H9 (cell line): ENCODE measurements around the gene PPP1R12B. TPM values are rescaled to one million over a fixed set of nuclear protein-coding genes. Genes with fewer than 3 reads are reported as not detected.
A peak's percentile ranks its signal among the peaks of the same experiment; 100 is the strongest.
"Not testable (repeated sequence)": the region's sequence is repeated elsewhere in the genome, so short reads cannot be mapped to it uniquely, and the experiment has no call there.

Source experiments
- DNase-seq: peaks from one replicate; pipeline ENCODE4 v3.0.0-alpha.2; 2017
- H2AFZ ChIP-seq: one replicate; pipeline ENCODE4 v1.6.1; 2013; ENCODE audit warnings: mild to moderate bottlenecking, low read length, control low read depth, moderate library complexity
- H2AK5ac ChIP-seq: 2 replicates; pipeline ENCODE4 v1.6.1; 2013; ENCODE audit warnings: low read length, control low read depth, mixed read lengths; ENCODE audit not compliant: insufficient read length
- H2BK120ac ChIP-seq: one replicate; pipeline ENCODE4 v1.6.1; 2013; ENCODE audit warnings: low read depth, mild to moderate bottlenecking, low read length, control low read depth, inconsistent platforms; ENCODE audit not compliant: poor library complexity, severe bottlenecking
- H2BK12ac ChIP-seq: 2 replicates; pipeline ENCODE4 v1.6.1; 2013; ENCODE audit warnings: low read length, control low read depth, mixed read lengths, low read depth; ENCODE audit not compliant: insufficient read length
- H2BK15ac ChIP-seq: 2 replicates; pipeline ENCODE4 v1.6.1; 2013; ENCODE audit warnings: low read depth, low read length, control low read depth
- H2BK20ac ChIP-seq: one replicate; pipeline ENCODE4 v1.6.1; 2013; ENCODE audit warnings: low read depth, mild to moderate bottlenecking, low read length, control low read depth, inconsistent platforms; ENCODE audit not compliant: poor library complexity, severe bottlenecking
- H2BK5ac ChIP-seq: 2 replicates; pipeline ENCODE4 v1.6.1; 2013; ENCODE audit warnings: low read length, control low read depth, mixed read lengths; ENCODE audit not compliant: insufficient read length
- H3K14ac ChIP-seq: 2 replicates; pipeline ENCODE4 v1.6.1; 2013; ENCODE audit warnings: low read length, control low read depth; ENCODE audit not compliant: insufficient read depth
- H3K18ac ChIP-seq: 2 replicates; pipeline ENCODE4 v1.6.1; 2013; ENCODE audit warnings: low read depth, mild to moderate bottlenecking, mixed read lengths, low read length, control low read depth; ENCODE audit not compliant: insufficient read length
- H3K23ac ChIP-seq: 2 replicates; pipeline ENCODE4 v1.6.1; 2013; ENCODE audit warnings: low read length, control low read depth, mixed read lengths, low read depth; ENCODE audit not compliant: insufficient read length
- H3K23me2 ChIP-seq: 2 replicates; pipeline ENCODE4 v1.6.1; 2013; ENCODE audit warnings: low read depth, mild to moderate bottlenecking, mixed read lengths, low read length, control low read depth; ENCODE audit not compliant: insufficient read length, poor library complexity, severe bottlenecking
- H3K27ac ChIP-seq: 2 replicates; pipeline ENCODE4 v1.5.1; 2013; ENCODE audit warnings: low read length, control low read depth, mixed read lengths, low read depth; ENCODE audit not compliant: insufficient read length
- H3K27me3 ChIP-seq: 2 replicates; pipeline ENCODE4 v1.6.1; 2013; ENCODE audit warnings: low read length, control low read depth, inconsistent platforms; ENCODE audit not compliant: insufficient read depth
- H3K4ac ChIP-seq: 2 replicates; pipeline ENCODE4 v1.6.1; 2013; ENCODE audit warnings: low read depth, mild to moderate bottlenecking, control low read depth, inconsistent platforms, low read length, moderate library complexity
- H3K4me1 ChIP-seq: 2 replicates; pipeline ENCODE4 v1.6.1; 2013; ENCODE audit warnings: low read length, control low read depth, inconsistent platforms; ENCODE audit not compliant: insufficient read depth
- H3K4me2 ChIP-seq: 2 replicates; pipeline ENCODE4 v1.6.1; 2013; ENCODE audit warnings: low read length, control low read depth, mixed read lengths; ENCODE audit not compliant: insufficient read length, insufficient read depth
- H3K56ac ChIP-seq: 2 replicates; pipeline ENCODE4 v1.6.1; 2013; ENCODE audit warnings: low read depth, mild to moderate bottlenecking, mixed read lengths, low read length, control low read depth; ENCODE audit not compliant: insufficient read length
- H3K79me1 ChIP-seq: 2 replicates; pipeline ENCODE4 v1.6.1; 2013; ENCODE audit warnings: low read depth, mild to moderate bottlenecking, moderate library complexity, low read length, control low read depth, inconsistent platforms; ENCODE audit not compliant: insufficient read depth, poor library complexity, severe bottlenecking
- H3K79me2 ChIP-seq: 2 replicates; pipeline ENCODE4 v1.6.1; 2013; ENCODE audit warnings: low read length, control low read depth, inconsistent platforms; ENCODE audit not compliant: insufficient read depth
- H3K9ac ChIP-seq: 2 replicates; pipeline ENCODE4 v1.6.1; 2013; ENCODE audit warnings: low read length, control low read depth, mixed read lengths; ENCODE audit not compliant: insufficient read length; ENCODE audit errors: extremely low read depth
- H3K9me3 ChIP-seq: one replicate; pipeline ENCODE4 v1.6.1; 2013; ENCODE audit warnings: low read depth, low read length, inconsistent platforms; ENCODE audit not compliant: control insufficient read depth
- H3T11ph ChIP-seq: one replicate; pipeline ENCODE4 v1.6.1; 2013; ENCODE audit warnings: mild to moderate bottlenecking, low read length, control low read depth, inconsistent platforms
- H4K20me1 ChIP-seq: one replicate; pipeline ENCODE4 v1.6.1; 2013; ENCODE audit not compliant: control insufficient read depth, insufficient read length, insufficient read depth
- H4K5ac ChIP-seq: 2 replicates; pipeline ENCODE4 v1.6.1; 2013; ENCODE audit warnings: low read depth, mild to moderate bottlenecking, mixed read lengths, low read length, control low read depth; ENCODE audit not compliant: insufficient read length
- H4K8ac ChIP-seq: replicated peaks from 2 replicates; pipeline ENCODE4 v1.6.1; 2013; ENCODE audit warnings: low read length, control low read depth, mixed read lengths, low read depth; ENCODE audit not compliant: insufficient read length
- H4K91ac ChIP-seq: 2 replicates; pipeline ENCODE4 v1.6.1; 2013; ENCODE audit warnings: low read depth, mild to moderate bottlenecking, moderate library complexity, mixed read lengths, low read length, control low read depth; ENCODE audit not compliant: insufficient read length
- H3K27ac Mint-ChIP-seq, 3 experiments: 2 replicates in 2 of 3; 3 replicates in 1 of 3; pipeline ENCODE4 v1.8.0; 2020 to 2021; ENCODE audit warnings: mixed read lengths in 3 of 3, mild to moderate bottlenecking in 1 of 3, moderate library complexity in 1 of 3
- H3K27me3 Mint-ChIP-seq: 2 replicates; pipeline ENCODE4 v1.8.0; 2021; ENCODE audit warnings: low read depth, mild to moderate bottlenecking, moderate library complexity, mixed read lengths
- H3K36me3 Mint-ChIP-seq, 3 experiments: 2 replicates in 2 of 3; 3 replicates in 1 of 3; pipeline ENCODE4 v1.8.0; 2020 to 2021; ENCODE audit warnings: low read depth in 3 of 3, mixed read lengths in 3 of 3; ENCODE audit not compliant: insufficient read depth in 1 of 3
- H3K4me1 Mint-ChIP-seq, 2 experiments: 2 replicates each; pipeline ENCODE4 v1.8.0; 2020; ENCODE audit warnings: mixed read lengths in 2 of 2
- H3K4me3 Mint-ChIP-seq, 2 experiments: 2 replicates in 1 of 2; 3 replicates in 1 of 2; pipeline ENCODE4 v1.8.0; 2020 to 2021; ENCODE audit warnings: mild to moderate bottlenecking in 2 of 2, mixed read lengths in 2 of 2, moderate library complexity in 1 of 2
- H3K9me3 Mint-ChIP-seq, 2 experiments: 2 replicates in 1 of 2; 3 replicates in 1 of 2; pipeline ENCODE4 v1.8.0; 2020; ENCODE audit warnings: mild to moderate bottlenecking in 2 of 2, mixed read lengths in 2 of 2, moderate library complexity in 1 of 2
- WGBS: extraction: QIAGEN DNeasy Blood & Tissue Kit; methylation state at CpG from one replicate; pipeline ENCODE4 v1.1.7; 2013; ENCODE audit warnings: missing lambda C conversion rate, low lambda C conversion rate, mixed read lengths; ENCODE audit not compliant: insufficient read length; ENCODE audit errors: extremely low coverage; 5-methylcytosine and 5-hydroxymethylcytosine counted together
- total RNA-seq: library from RNA; stranded (reverse); gene quantifications from 2 replicates; pipeline ENCODE4 v1.2.1, GENCODE V29; 2021

The PPP1R12B gene
- total RNA-seq, 1 experiment from 2014 or later: 12.9 TPM

DNA sequence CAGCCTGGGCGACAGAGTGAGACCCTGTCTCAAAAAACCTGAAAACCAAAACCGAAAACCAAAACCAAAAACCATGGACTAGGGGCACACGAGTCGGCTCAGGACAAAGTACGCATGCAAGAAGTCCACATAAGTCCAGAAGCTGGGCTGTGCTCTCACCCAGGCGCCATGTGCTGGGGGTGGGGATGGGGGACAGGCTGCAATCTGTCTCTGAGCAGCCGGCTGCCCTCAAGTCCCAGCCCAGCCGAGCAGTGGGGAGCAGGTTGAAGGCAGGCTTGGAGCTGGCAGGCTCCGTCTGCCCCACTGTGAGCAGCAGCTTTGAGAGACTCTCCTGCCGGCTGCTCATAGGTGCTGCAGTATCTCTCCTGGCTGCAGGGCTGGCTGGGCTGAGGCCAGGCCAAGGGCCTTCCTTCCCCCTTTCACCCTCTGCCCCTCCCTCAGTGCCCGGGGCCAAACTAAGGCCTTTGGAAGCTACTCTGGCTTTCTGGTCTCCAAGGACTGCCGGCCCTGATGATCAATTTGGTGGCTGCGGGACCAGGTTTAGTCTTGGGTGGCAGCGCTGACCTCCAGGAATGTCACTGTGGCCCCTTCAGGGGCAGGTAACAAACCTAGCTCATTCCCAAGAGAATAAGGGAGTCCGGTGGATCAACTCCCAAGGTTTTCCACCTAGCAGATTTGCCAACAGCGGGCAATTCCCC is 289.0 kb downstream of the PPP1R12B start:
- not testable (repeated sequence) for H2BK120ac ChIP-seq, H2BK5ac ChIP-seq, H3K14ac ChIP-seq, H4K20me1 ChIP-seq, H3K9me3 ChIP-seq, H3K23ac ChIP-seq, H4K91ac ChIP-seq, H3K36me3 Mint-ChIP-seq, H3K4ac ChIP-seq, H4K8ac ChIP-seq, H3K79me2 ChIP-seq, H2AK5ac ChIP-seq, H3K23me2 ChIP-seq, H3K4me3 Mint-ChIP-seq, H3K9me3 Mint-ChIP-seq, H2BK15ac ChIP-seq, H2AFZ ChIP-seq, H3T11ph ChIP-seq, H2BK12ac ChIP-seq, H2BK20ac ChIP-seq, H3K79me1 ChIP-seq, H3K18ac ChIP-seq, H3K27ac ChIP-seq, H3K4me2 ChIP-seq, H3K27me3 ChIP-seq, DNase-seq, H4K5ac ChIP-seq, H3K9ac ChIP-seq, H3K56ac ChIP-seq, H3K4me1 ChIP-seq
- Mint-ChIP-seq H3K27me3 (peaks cover 38% of the 10 kb centered on the region), H3K27ac (0 out of 7 replicates have a peak overlapping the region, but pooled peaks of 1 of the 3 experiments have one; percentile 85), H3K4me1 (peaks cover 29 to 43% of the 10 kb centered on the region in 2 experiments)
- no CpG with 5 or more reads among the region's 16 CpGs for WGBS
